GM18505 (cell line): ENCODE measurements around the gene EIF2AK2.

Experiments used
- ATAC-seq: cut with Tn5 transposase; IDR thresholded peaks from one replicate; pipeline ENCODE4 v1.9.1; 2021; ENCODE audit not compliant: unreplicated experiment
- POLR2A ChIP-seq: IDR thresholded peaks from 4 replicates; pipeline ENCODE4 v1.6.1; 2011; ENCODE audit warnings: borderline replicate concordance; ENCODE audit not compliant: insufficient read depth, insufficient read length; ENCODE audit errors: extremely low read depth

Gene EIF2AK2

DNA sequence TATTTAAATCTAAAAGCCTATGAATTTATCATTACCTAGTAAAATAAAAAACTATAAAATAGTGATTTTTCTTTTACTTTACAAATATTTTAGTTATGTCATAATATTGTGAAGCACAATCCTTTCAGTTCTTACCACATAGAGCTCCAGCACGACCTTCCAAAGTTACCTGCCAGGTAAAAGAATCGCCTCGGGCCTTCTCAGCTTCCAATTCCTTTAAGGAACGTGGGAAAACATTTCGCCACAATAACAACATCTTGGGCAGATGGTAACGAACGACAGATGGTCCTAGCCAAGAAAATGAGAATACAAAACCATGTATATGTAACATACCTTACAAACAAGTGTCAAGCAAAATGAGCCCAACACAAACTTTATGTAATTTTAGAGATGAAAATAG is 96.3 kb downstream of the EIF2AK2 start:
- no peak for ATAC-seq

DNA sequence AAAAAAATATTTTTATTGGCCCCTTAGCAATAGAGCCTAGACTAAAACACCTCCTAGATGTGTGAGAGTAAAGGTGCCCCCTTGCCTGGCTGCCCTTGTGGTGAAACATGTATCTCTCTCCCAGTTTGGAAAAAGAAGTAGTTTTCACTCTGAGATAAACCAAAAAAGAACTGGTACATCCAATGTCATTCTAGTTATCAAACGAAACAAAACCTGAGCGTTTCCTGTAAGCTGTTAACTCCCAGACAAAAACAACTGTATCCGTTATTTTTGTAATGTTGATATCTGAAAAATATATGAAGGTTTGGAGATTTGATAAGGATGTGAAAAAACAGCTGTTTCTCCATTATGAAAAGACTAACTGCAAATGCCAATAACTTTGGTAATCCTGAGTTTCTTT is 96.9 kb downstream of the EIF2AK2 start:
- ATAC-seq, result no peak
- TF ChIP-seq POLR2A, result no peak

More for the DNA sequence above, 96.3 kb downstream of the EIF2AK2 start:
- no peak for TF ChIP-seq POLR2A

DNA sequence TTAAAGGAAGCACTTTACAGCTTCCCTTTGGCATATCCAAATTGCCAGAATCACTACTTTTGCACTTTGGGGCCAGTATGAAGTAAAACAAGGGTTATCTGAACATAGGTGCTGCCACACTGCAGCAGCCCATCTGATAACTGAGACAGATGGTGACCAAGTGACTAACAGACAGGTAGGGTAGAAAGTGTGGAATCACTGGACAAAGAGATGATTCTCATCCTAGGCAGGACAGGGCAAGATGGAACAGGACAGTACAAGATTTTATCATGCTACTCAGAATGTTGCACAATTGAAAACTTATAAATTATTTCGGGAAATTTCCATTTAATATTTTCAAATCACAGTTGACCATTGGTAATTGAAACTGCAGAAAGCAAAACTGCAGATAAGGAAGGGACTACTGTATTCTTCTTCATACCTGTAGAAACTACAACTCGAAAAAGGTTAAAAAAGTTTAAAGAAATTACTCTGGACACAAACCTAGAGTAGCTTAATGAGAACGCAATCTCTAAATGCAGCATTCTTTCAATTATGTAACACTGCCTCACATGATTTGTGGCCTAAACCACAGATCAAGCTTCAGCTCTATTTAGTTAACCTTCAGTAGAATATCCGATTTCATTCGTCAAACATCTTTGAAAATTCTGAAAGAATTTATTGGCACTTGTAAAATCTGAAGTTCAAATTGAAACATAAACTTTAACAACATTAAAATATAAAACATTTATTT is 104.0 kb downstream of the EIF2AK2 start:
- TF ChIP-seq POLR2A, result no peak
- no peak for ATAC-seq
